B cell (primary cell): ENCODE results near the gene SUSD4. TPM values are rescaled to one million over a fixed set of nuclear protein-coding genes. Genes with fewer than 3 reads are reported as not detected.

Source experiments
- ATAC-seq: fragments of 200-7000 bp; cut with Tn5 transposase; one replicate; pipeline ENCODE4 v1.10.0; 2021; ENCODE audit warnings: low read depth, mild to moderate bottlenecking, moderate number of reproducible peaks, moderate library complexity
- CTCF ChIA-PET: fragments of 350-600 bp; sonication (Branson Sonifier 250); formaldehyde crosslinking; loops from one replicate; lab custom pipeline; 2021; ENCODE audit warnings: antibody characterized with exemption, inconsistent platforms; lab: Charles Lee
- POLR2A ChIA-PET: fragments of 350-600 bp; sonication (Branson Sonifier 250); formaldehyde crosslinking; loops from one replicate; lab custom pipeline; 2021; ENCODE audit warnings: antibody characterized with exemption; lab: Charles Lee
- DNase-seq: peaks from one replicate; pipeline ENCODE4 v3.0.0; 2013
- H2AFZ ChIP-seq: 2 replicates; pipeline ENCODE4 v1.6.1; 2012; ENCODE audit warnings: mild to moderate bottlenecking, low read depth, low read length; ENCODE audit not compliant: insufficient read depth, poor library complexity, severe bottlenecking
- H3K27ac ChIP-seq, 2 donors: 1 replicate in 1 of 2; 2 replicates in 1 of 2; pipeline ENCODE4 v1.5.1; 2012 to 2013; ENCODE audit warnings: low read length in 2 of 2, mild to moderate bottlenecking in 2 of 2, moderate library complexity in 1 of 2
- H3K27me3 ChIP-seq, 4 experiments: fragments of 200-600 bp in 1 of 4; sonication (generic) in 1 of 4; replicated peaks in 1 of 4; 1 replicate in 2 of 4; 2 replicates in 2 of 4; pipeline versions ENCODE4 v1.6.1 to v1.7.0; 2013 to 2016; ENCODE audit warnings: low read length in 3 of 4, mild to moderate bottlenecking in 2 of 4, mixed read lengths in 1 of 4, moderate library complexity in 1 of 4; ENCODE audit not compliant: insufficient read depth in 4 of 4, control insufficient read depth in 3 of 4; ENCODE audit errors: control extremely low read depth in 1 of 4
- H3K36me3 ChIP-seq, 2 experiments: replicated peaks in 1 of 2; 1 replicate in 1 of 2; 2 replicates in 1 of 2; pipeline versions ENCODE4 v1.6.1 to v1.7.1; 2013; ENCODE audit warnings: low read length in 1 of 2; ENCODE audit not compliant: insufficient read depth in 2 of 2, control insufficient read depth in 1 of 2; ENCODE audit errors: control extremely low read depth in 1 of 2, extremely low read depth in 1 of 2
- H3K4me1 ChIP-seq, 2 donors: fragments of 200-600 bp in 1 of 2; sonication (generic) in 1 of 2; 1 replicate in 1 of 2; 2 replicates in 1 of 2; pipeline versions ENCODE4 v1.5.1 to v1.6.1; 2013 to 2017; ENCODE audit warnings: low read length in 2 of 2; ENCODE audit not compliant: control insufficient read depth in 2 of 2, insufficient read depth in 2 of 2
- H3K4me2 ChIP-seq: replicated peaks from 2 replicates; pipeline ENCODE3; 2012; ENCODE audit warnings: mild to moderate bottlenecking, low read depth, low read length; ENCODE audit not compliant: poor library complexity, severe bottlenecking
- H3K4me3 ChIP-seq, 5 experiments: fragments of 200-600 bp in 1 of 5; sonication (generic) in 1 of 5; 1 replicate in 3 of 5; 2 replicates in 2 of 5; pipeline versions ENCODE4 v1.5.1 to v1.7.0; 2011 to 2016; ENCODE audit warnings: low read length in 4 of 5, mild to moderate bottlenecking in 4 of 5, low read depth in 2 of 5, control low read depth in 1 of 5, moderate library complexity in 1 of 5; ENCODE audit not compliant: insufficient read depth in 1 of 5; ENCODE audit errors: control extremely low read depth in 1 of 5, extremely low read depth in 1 of 5
- H3K79me2 ChIP-seq: fragments of 200-600 bp; sonication (generic); one replicate; pipeline ENCODE4 v1.6.0; 2016; ENCODE audit warnings: low read length; ENCODE audit not compliant: control insufficient read depth, insufficient read depth
- H3K9ac ChIP-seq: fragments of 200-600 bp; sonication (generic); 2 replicates; pipeline ENCODE4 v1.6.1; 2017; ENCODE audit warnings: mild to moderate bottlenecking, low read length, moderate library complexity
- H3K9me3 ChIP-seq, 3 donors: one replicate each; pipeline versions ENCODE4 v1.6.1 to v1.7.1; 2013; ENCODE audit warnings: low read length in 2 of 3; ENCODE audit not compliant: control insufficient read depth in 2 of 3, insufficient read depth in 1 of 3; ENCODE audit errors: control extremely low read depth in 1 of 3
- H4K20me1 ChIP-seq: 2 replicates; pipeline ENCODE4 v1.6.0; 2012; ENCODE audit warnings: mild to moderate bottlenecking, low read length; ENCODE audit not compliant: insufficient read depth, control insufficient read depth, poor library complexity, severe bottlenecking
- H3K27ac Mint-ChIP-seq: one replicate; pipeline ENCODE4 v1.8.0; 2021; ENCODE audit warnings: mixed read lengths
- H3K27me3 Mint-ChIP-seq: one replicate; pipeline ENCODE4 v1.8.0; 2021; ENCODE audit warnings: mixed read lengths
- H3K4me1 Mint-ChIP-seq: one replicate; pipeline ENCODE4 v1.8.0; 2021; ENCODE audit warnings: mixed read lengths
- H3K4me3 Mint-ChIP-seq: one replicate; pipeline ENCODE4 v1.8.0; 2021; ENCODE audit warnings: mixed read lengths
- H3K9me3 Mint-ChIP-seq: one replicate; pipeline ENCODE4 v1.8.0; 2022; ENCODE audit warnings: mixed read lengths; ENCODE audit not compliant: insufficient read depth
- CTCF ChIP-seq: fragments of 200-600 bp; IDR thresholded peaks from one replicate; pipeline ENCODE4 v1.8.0; 2022; ENCODE audit warnings: antibody characterized with exemption, mild to moderate bottlenecking
- EZH2 ChIP-seq: IDR thresholded peaks from 2 replicates; pipeline ENCODE4 v1.6.1; 2012; ENCODE audit warnings: borderline replicate concordance, low read depth, mild to moderate bottlenecking, moderate library complexity, low read length; ENCODE audit not compliant: insufficient read depth, poor library complexity, severe bottlenecking
- WGBS: methylation state at CpG from one replicate; pipeline ENCODE4 v1.1.5; 2013; ENCODE audit warnings: missing lambda C conversion rate; ENCODE audit not compliant: insufficient coverage; 5-methylcytosine and 5-hydroxymethylcytosine counted together
- intact Hi-C: fragments of 100-400 bp; cut with micrococcal nuclease; formaldehyde crosslinking; loops from one replicate; pipeline ENCODE4 v1.10.0; 2022
- polyA plus RNA-seq: library from polyadenylated mRNA; depleted of rRNA; stranded (reverse); fragments of >200 nt; gene quantifications from 2 replicates; pipeline ENCODE4 v1.2.3, GENCODE V29; 2012
- total RNA-seq, 2 donors: library from RNA; stranded (reverse); fragments of 120-200 nt in 1 of 2; gene quantifications; 1 replicate in 1 of 2; 2 replicates in 1 of 2; pipeline versions ENCODE4 v1.2.3 to v1.2.4, GENCODE V29; 2013 to 2022

The SUSD4 gene
- total and polyA plus RNA-seq, 2 donors (not counting 1 experiment from before 2014, with no cell fraction given), result 0.13 TPM; not detected in 1

DNA sequence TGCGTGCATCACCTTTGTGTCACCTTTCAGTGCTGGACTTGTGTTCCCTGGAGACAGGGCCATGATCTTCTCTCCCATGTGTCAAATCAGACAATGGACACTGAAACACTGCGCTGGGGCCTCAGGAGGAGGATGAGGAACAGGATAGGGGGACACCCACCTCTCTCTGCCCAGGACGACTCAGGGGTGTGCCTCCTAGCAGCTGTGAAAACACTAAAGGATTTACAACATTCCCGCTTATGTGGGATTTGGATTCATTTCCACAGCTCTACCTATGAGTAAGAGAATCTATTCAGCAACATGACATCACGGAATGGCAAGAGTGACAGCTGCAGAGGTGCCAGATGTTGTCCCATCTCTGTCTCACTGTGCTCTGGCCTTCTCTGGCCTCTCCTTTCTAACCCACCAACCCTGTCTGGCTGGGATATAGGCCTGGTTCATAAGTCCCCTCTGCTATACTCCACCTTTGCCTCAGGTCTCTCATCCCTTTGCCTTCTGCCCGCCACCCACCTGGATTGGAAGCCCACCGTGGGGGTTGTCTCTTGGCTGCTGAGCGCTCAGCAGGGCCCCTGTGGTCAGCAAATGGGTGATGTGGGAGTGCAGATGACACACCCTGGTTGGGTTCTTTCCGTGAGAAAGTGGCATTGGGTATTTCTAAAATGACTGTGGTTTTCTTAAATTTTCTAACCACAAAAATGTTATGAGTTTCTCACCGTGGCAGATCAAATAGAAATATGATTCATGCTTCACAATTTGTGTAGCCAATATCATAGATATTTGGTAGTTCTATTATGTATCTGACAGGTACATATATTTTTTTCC, 173.9 kb downstream of the SUSD4 start:
- no peaks in the 10 kb centered on the region for H3K9me3 ChIP-seq
- POLR2A ChIA-PET, result no interaction called here
- Mint-ChIP-seq H3K27ac (no peak overlapping the region), H3K4me3 (no peak overlapping the region), H3K27me3 (peaks cover 6% of the 10 kb centered on the region), H3K9me3 (peaks cover 2% of the 10 kb centered on the region), H3K4me1 (no peaks in the 10 kb centered on the region)
- TF ChIP-seq EZH2 (no peak), CTCF (no peak)
- H3K4me2 ChIP-seq, result no peak overlapping the region
- H3K9ac ChIP-seq, result no peak overlapping the region
- intact Hi-C loops, result no loop called here
- no peaks in the 10 kb centered on the region for H3K27me3 ChIP-seq
- no peak overlapping the region for H3K4me3 ChIP-seq
- no peaks in the 10 kb centered on the region for H3K79me2 ChIP-seq
- CTCF ChIA-PET, result interaction anchor here (0.6 kb wide), 1 partner anchor 8 kb away, joined by 3 read pairs; no protein-coding TSS in a partner anchor
- ATAC-seq, result no peak
- no peaks in the 10 kb centered on the region for H3K4me1 ChIP-seq
- WGBS, result 72% methylated on average over 7 of the region's 10 CpGs
- no peak overlapping the region for H3K27ac ChIP-seq
- H4K20me1 ChIP-seq, result no peaks in the 10 kb centered on the region
- no peaks in the 10 kb centered on the region for H3K36me3 ChIP-seq
- H2AFZ ChIP-seq, result no peak overlapping the region
- DNase-seq, result no peak

GRCh38 chr1:223189525-223189902, 174.5 kb downstream of the SUSD4 start:
- Histone ChIP-seq H3K4me2 (no peak overlapping the region), H3K27me3 (no peaks in the 10 kb centered on the region), H3K27ac (no peak overlapping the region), H2AFZ (no peak overlapping the region), H3K4me3 (no peak overlapping the region), H3K9ac (no peak overlapping the region), H3K4me1 (no peaks in the 10 kb centered on the region), H3K79me2 (no peaks in the 10 kb centered on the region), H3K9me3 (no peaks in the 10 kb centered on the region), H4K20me1 (no peaks in the 10 kb centered on the region), H3K36me3 (no peaks in the 10 kb centered on the region)
- no peak for TF ChIP-seq EZH2
- no peak for TF ChIP-seq CTCF
- Mint-ChIP-seq H3K4me3 (no peak overlapping the region), H3K4me1 (no peaks in the 10 kb centered on the region), H3K27me3 (peaks cover 6% of the 10 kb centered on the region), H3K9me3 (peaks cover 2% of the 10 kb centered on the region), H3K27ac (no peak overlapping the region)
- CTCF ChIA-PET, result no interaction called here
- POLR2A ChIA-PET, result no interaction called here
- DNase-seq (no peak), ATAC-seq (no peak)
- intact Hi-C loops, result no loop called here
- WGBS, result 81% methylated on average over 4 of the region's 4 CpGs
